Mesendoderm (in vitro differentiated cells): ENCODE measurements around the gene BFSP1. TPM values are rescaled to one million over a fixed set of nuclear protein-coding genes. Genes with fewer than 3 reads are reported as not detected.
A peak's percentile ranks its signal among the peaks of the same experiment; 100 is the strongest.

Experiments
- DNase-seq: peaks from one replicate; pipeline ENCODE4 v3.0.0; 2013
- H2AK5ac ChIP-seq: 2 replicates; pipeline ENCODE4 v1.6.1; 2013; ENCODE audit warnings: low read length, inconsistent platforms
- H2BK120ac ChIP-seq: 2 replicates; pipeline ENCODE4 v1.6.1; 2013; ENCODE audit warnings: low read depth, mild to moderate bottlenecking, low read length, moderate library complexity, mixed read lengths
- H2BK15ac ChIP-seq: replicated peaks from 2 replicates; pipeline ENCODE4 v1.6.1; 2013; ENCODE audit warnings: low read depth, mild to moderate bottlenecking, moderate library complexity
- H2BK5ac ChIP-seq: 2 replicates; pipeline ENCODE4 v1.6.1; 2013; ENCODE audit warnings: low read length, inconsistent platforms
- H3K18ac ChIP-seq: 2 replicates; pipeline ENCODE4 v1.6.1; 2013; ENCODE audit warnings: mild to moderate bottlenecking, low read length, mixed read lengths
- H3K23ac ChIP-seq: one replicate; pipeline ENCODE4 v1.6.1; 2013; ENCODE audit warnings: low read length
- H3K27ac ChIP-seq: 2 replicates; pipeline ENCODE4 v1.5.1; 2013; ENCODE audit warnings: low read depth, mild to moderate bottlenecking, inconsistent platforms, low read length, moderate library complexity
- H3K27me3 ChIP-seq: 2 replicates; pipeline ENCODE4 v1.6.1; 2013; ENCODE audit warnings: low read length, control low read depth, mild to moderate bottlenecking, inconsistent platforms; ENCODE audit not compliant: insufficient read depth, poor library complexity
- H3K36me3 ChIP-seq: 2 replicates; pipeline ENCODE4 v1.6.1; 2013; ENCODE audit warnings: low read length, inconsistent platforms; ENCODE audit not compliant: control insufficient read depth, insufficient read depth
- H3K4ac ChIP-seq: one replicate; pipeline ENCODE4 v1.6.1; 2013; ENCODE audit warnings: low read depth, mild to moderate bottlenecking, low read length, moderate library complexity
- H3K4me1 ChIP-seq: 2 replicates; pipeline ENCODE4 v1.6.1; 2013; ENCODE audit warnings: low read depth, low read length, inconsistent platforms; ENCODE audit not compliant: control insufficient read depth
- H3K4me2 ChIP-seq: 2 replicates; pipeline ENCODE4 v1.6.1; 2013; ENCODE audit warnings: low read length
- H3K4me3 ChIP-seq: 2 replicates; pipeline ENCODE4 v1.5.1; 2013; ENCODE audit warnings: mild to moderate bottlenecking, low read length
- H3K56ac ChIP-seq: one replicate; pipeline ENCODE4 v1.6.1; 2013; ENCODE audit warnings: low read length
- H3K79me1 ChIP-seq: 2 replicates; pipeline ENCODE4 v1.6.1; 2013; ENCODE audit warnings: low read length, inconsistent platforms
- H3K79me2 ChIP-seq: 2 replicates; pipeline ENCODE4 v1.6.1; 2013; ENCODE audit warnings: mild to moderate bottlenecking, low read length; ENCODE audit not compliant: control insufficient read depth, insufficient read depth
- H3K9ac ChIP-seq: 2 replicates; pipeline ENCODE4 v1.6.1; 2013; ENCODE audit warnings: low read length, inconsistent platforms
- H4K5ac ChIP-seq: one replicate; pipeline ENCODE4 v1.6.1; 2013; ENCODE audit warnings: low read length
- H4K8ac ChIP-seq: one replicate; pipeline ENCODE4 v1.6.1; 2013; ENCODE audit warnings: low read depth, mild to moderate bottlenecking, control low read depth, low read length, moderate library complexity
- WGBS: extraction: QIAGEN DNeasy Blood & Tissue Kit; methylation state at CpG from one replicate; pipeline ENCODE4 v1.1.7; 2013; ENCODE audit warnings: low lambda C conversion rate, missing lambda C conversion rate; ENCODE audit not compliant: insufficient coverage; ENCODE audit errors: extremely low coverage; 5-methylcytosine and 5-hydroxymethylcytosine counted together
- polyA plus RNA-seq, 2 experiments: library from polyadenylated mRNA; stranded (reverse); fragments of 200-250 nt; gene quantifications; one replicate each; pipeline ENCODE4 v1.2.3, GENCODE V29; 2013

The BFSP1 gene
- 2.2 TPM for polyA plus RNA-seq (2013, experiment 1 of 2)
- 2.4 TPM for polyA plus RNA-seq (2013, experiment 2 of 2)

DNA sequence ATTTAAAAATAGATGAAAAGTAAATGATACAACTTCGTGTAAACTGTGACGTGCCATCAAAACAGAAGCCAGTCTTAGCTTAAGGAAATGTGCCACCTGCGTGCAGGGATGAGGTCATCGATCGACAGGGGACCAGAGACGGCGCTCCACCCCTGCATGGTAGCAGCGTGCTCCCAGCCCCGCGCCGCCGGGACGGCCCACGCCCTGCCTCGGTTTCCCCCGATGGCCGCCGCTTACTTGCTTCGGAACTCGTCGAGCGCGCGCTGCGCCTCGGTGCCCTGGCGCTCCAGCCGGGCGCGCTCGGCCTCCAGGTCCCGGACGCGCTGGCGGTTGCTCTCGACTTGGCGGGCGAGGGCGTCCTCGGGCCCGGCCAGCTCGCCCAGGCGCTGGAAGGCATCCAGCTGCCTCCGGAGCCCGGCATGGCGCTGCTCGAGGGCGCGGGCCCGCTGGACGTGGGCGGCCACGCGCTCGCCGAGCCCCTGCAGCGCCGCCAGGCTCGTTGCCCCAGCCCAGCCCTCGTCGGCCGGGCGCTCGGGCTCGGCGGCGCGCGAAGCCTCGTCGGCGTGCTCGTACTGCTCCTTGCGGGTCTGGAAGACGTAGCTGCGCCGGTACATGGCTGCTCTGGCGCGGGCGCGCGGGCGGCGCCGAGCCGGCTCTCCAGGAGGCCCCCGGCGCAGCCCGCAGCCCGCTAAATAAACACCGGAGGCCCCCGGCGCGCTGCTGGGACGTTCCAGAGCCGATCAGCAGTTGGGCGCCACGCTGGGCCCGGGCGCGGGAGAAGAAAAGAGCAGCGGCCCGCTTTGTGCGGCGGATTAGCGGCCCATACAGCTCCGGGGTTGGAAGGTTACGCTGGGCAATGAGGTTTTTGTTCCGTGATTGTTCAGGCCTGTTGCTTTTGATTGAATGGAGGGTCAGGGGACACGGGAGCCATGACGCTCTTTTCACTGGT lies at the start of gene BFSP1:
TSS of gene BFSP1 (minus strand) at position 664 of the 949 bp plus-strand sequence. CDS start at position 614, 50 bp downstream.
- H3K27me3 ChIP-seq = no peaks in the 10 kb centered on the region
- H3K27ac ChIP-seq = peak within 1 kb of the TSS; percentile 62
- H2BK5ac ChIP-seq = no peak within 1 kb of the TSS
- peak within 1 kb of the TSS; percentile 45 for H3K4me3 ChIP-seq
- peak within 1 kb of the TSS; percentile 90 for H4K8ac ChIP-seq
- peak within 1 kb of the TSS; percentile 45 for H3K23ac ChIP-seq
- H3K79me1 ChIP-seq = no peaks in the 10 kb centered on the region
- H3K4ac ChIP-seq = peak within 1 kb of the TSS; percentile 75
- peak within 1 kb of the TSS; percentile 79 for H2BK120ac ChIP-seq
- H3K36me3 ChIP-seq = no peaks in the 10 kb centered on the region
- H3K4me2 ChIP-seq = peak within 1 kb of the TSS; percentile 94
- peak within 1 kb of the TSS; percentile 91 for H3K18ac ChIP-seq
- no peak within 1 kb of the TSS for H4K5ac ChIP-seq
- H3K4me1 ChIP-seq = peaks cover 1% of the 10 kb centered on the region
- no CpG with 5 or more reads among the region's 111 CpGs for WGBS
- no peak within 1 kb of the TSS for H2BK15ac ChIP-seq
- peak within 1 kb of the TSS; percentile 93 for H3K56ac ChIP-seq
- H3K9ac ChIP-seq = peak within 1 kb of the TSS; percentile 83
- H3K79me2 ChIP-seq = no peaks in the 10 kb centered on the region
- H2AK5ac ChIP-seq = no peak within 1 kb of the TSS
- DNase-seq = peak; percentile 72

DNA sequence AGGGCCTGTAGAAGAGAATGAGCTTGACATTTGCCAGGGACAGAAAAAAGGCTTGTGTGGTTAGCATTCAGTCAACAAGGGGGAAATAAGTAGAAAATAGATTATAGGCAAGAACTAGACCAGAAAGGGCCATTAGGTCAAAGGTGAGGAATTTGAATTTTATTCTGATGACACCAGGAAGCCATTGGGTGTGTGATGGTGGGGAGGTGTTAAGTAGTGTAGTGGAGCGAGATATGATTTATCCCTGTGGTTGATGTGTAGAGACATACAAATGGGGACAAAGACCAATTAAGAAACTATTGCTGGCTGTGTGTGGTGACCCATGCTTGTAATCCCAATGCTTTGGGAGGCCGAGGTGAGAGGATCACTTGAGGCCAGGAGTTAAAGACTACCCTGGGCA lies 49.7 kb upstream of the BFSP1 start:
- Histone ChIP-seq H2BK120ac (no peak overlapping the region), H3K27me3 (no peaks in the 10 kb centered on the region), H3K4ac (no peak overlapping the region), H3K56ac (no peak overlapping the region), H3K4me1 (no peaks in the 10 kb centered on the region), H4K8ac (no peak overlapping the region), H4K5ac (no peak overlapping the region), H3K4me3 (no peak overlapping the region), H2BK5ac (no peak overlapping the region), H3K79me2 (peaks cover 31% of the 10 kb centered on the region), H2BK15ac (no peak overlapping the region), H2AK5ac (no peak overlapping the region), H3K27ac (no peak overlapping the region), H3K4me2 (no peak overlapping the region), H3K18ac (no peak overlapping the region), H3K79me1 (peaks cover 7% of the 10 kb centered on the region), H3K9ac (no peak overlapping the region), H3K23ac (no peak overlapping the region), H3K36me3 (no peaks in the 10 kb centered on the region)
- 100% methylated on average over 1 of the region's 2 CpGs for WGBS
- DNase-seq = no peak

GRCh38 chr20:17579369-17580039 lies 48.3 kb upstream of the BFSP1 start:
- Histone ChIP-seq H2BK15ac (no peak overlapping the region), H3K4me1 (no peaks in the 10 kb centered on the region), H2BK5ac (no peak overlapping the region), H3K4me3 (no peak overlapping the region), H3K9ac (no peak overlapping the region), H4K5ac (no peak overlapping the region), H3K27ac (no peak overlapping the region), H2AK5ac (no peak overlapping the region), H4K8ac (no peak overlapping the region), H3K36me3 (no peaks in the 10 kb centered on the region), H3K4me2 (no peak overlapping the region), H3K79me1 (peaks cover 7% of the 10 kb centered on the region), H3K27me3 (no peaks in the 10 kb centered on the region), H3K23ac (no peak overlapping the region), H3K56ac (no peak overlapping the region), H2BK120ac (no peak overlapping the region), H3K4ac (no peak overlapping the region), H3K18ac (no peak overlapping the region), H3K79me2 (peaks cover 39% of the 10 kb centered on the region)
- DNase-seq = no peak
- WGBS = no CpG with 5 or more reads among the region's 4 CpGs

- no peak overlapping the region for H3K18ac ChIP-seq
- no peak overlapping the region for H4K5ac ChIP-seq
- no peak overlapping the region for H2BK5ac ChIP-seq
- H3K79me1 ChIP-seq = peaks cover 10% of the 10 kb centered on the region
- H2AK5ac ChIP-seq = no peak overlapping the region
- H2BK120ac ChIP-seq = no peak overlapping the region
- WGBS = no CpG with 5 or more reads among the region's 8 CpGs
- H2BK15ac ChIP-seq = no peak overlapping the region
- no peaks in the 10 kb centered on the region for H3K4me1 ChIP-seq
- no peak overlapping the region for H4K8ac ChIP-seq
- no peak overlapping the region for H3K4me2 ChIP-seq
- H3K56ac ChIP-seq = no peak overlapping the region
- no peak overlapping the region for H3K4ac ChIP-seq
- no peak for DNase-seq
- H3K4me3 ChIP-seq = no peak overlapping the region
- peaks cover 53% of the 10 kb centered on the region for H3K79me2 ChIP-seq
- H3K36me3 ChIP-seq = no peaks in the 10 kb centered on the region
- no peak overlapping the region for H3K23ac ChIP-seq
- H3K27me3 ChIP-seq = no peaks in the 10 kb centered on the region
- no peak overlapping the region for H3K27ac ChIP-seq
- no peak overlapping the region for H3K9ac ChIP-seq
These were observed 45.0 kb upstream of the BFSP1 start for GRCh38 chr20:17576215-17576614.

- Histone ChIP-seq H3K4me2 (no peak overlapping the region), H3K79me1 (peaks cover 4% of the 10 kb centered on the region), H3K27me3 (no peaks in the 10 kb centered on the region), H3K4ac (no peak overlapping the region), H3K18ac (no peak overlapping the region), H3K36me3 (no peaks in the 10 kb centered on the region), H3K4me3 (no peak overlapping the region), H2AK5ac (no peak overlapping the region), H2BK120ac (no peak overlapping the region), H3K27ac (no peak overlapping the region), H4K8ac (no peak overlapping the region), H3K56ac (no peak overlapping the region), H3K23ac (no peak overlapping the region), H3K4me1 (peaks cover under 1% of the 10 kb centered on the region), H2BK15ac (no peak overlapping the region), H2BK5ac (no peak overlapping the region), H3K79me2 (peaks cover 47% of the 10 kb centered on the region), H3K9ac (no peak overlapping the region), H4K5ac (no peak overlapping the region)
- DNase-seq = no peak
- no CpG with 5 or more reads among the region's 3 CpGs for WGBS
These were observed 42.3 kb upstream of the BFSP1 start for GRCh38 chr20:17573463-17573862.
